ENCODE results near the gene FOXO1. TPM values are rescaled to one million over a fixed set of nuclear protein-coding genes. Genes with fewer than 3 reads are reported as not detected.

FOXO1 gene
- total RNA-seq, 1 experiment from 2014 or later: 10.5 TPM

DNA sequence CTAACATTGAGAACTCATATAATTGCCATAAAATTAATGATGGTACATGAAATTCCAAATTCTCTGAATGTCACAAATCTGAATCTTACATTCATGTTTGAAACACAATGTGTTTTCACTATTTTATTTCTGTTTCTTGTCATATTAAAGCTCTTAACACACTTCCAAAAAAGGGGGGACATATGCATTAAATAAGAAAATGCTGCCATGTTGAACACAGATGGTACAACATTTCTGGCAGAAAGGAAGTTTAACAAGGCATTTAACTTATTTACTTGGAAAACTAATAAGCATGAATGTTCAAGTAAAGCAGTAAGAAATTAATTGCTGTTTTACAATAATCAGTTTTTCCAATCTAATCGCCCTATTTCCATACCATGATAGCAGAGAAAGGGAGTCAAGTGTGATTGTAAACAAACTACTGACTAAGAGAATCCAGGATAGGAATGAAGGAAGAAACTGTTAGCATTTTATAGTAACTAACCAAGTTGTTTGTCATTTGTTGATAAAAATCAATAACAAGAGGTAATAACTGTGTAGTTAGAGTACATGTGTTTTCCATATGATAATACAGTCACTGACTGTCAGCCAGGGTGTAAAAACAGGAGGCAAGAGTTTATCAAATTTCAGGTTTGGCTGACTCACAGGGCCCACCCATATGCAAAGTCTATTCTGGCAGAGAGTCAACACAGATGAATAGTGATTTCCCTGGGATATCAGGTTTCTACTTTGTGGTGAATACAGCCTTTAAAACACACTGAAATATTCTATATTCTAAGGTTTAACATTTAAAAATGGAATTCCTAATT is 5.7 kb upstream of the FOXO1 start:
- Histone ChIP-seq H3K9me2 (ENCODE audit: insufficient read depth) (no peaks in the 10 kb centered on the region), H3K4me3 (peak overlapping the region; percentile 19; the same call in 1 of the 2 replicates), H4K20me1 (ENCODE audit: insufficient read depth) (no peaks in the 10 kb centered on the region), H3K36me3 (ENCODE audit: low read depth) (no peaks in the 10 kb centered on the region), H2AFZ (no peak overlapping the region), H3K27me3 (ENCODE audit: insufficient read depth, low read depth) (no peaks in the 10 kb centered on the region), H3K27ac (peak overlapping the region; percentile 82), H3F3A (ENCODE audit: insufficient read depth, low read depth) (peaks cover 17% of the 10 kb centered on the region; the same call in 1 of the 2 replicates), H3K79me2 (ENCODE audit: low read depth) (no peaks in the 10 kb centered on the region), H3K4me1 (replicated peaks; ENCODE audit: insufficient read depth) (peaks cover 31% of the 10 kb centered on the region), H3K4me2 (peak overlapping the region; percentile 61), H3K9me3 (ENCODE audit: insufficient read depth, low read depth) (no peaks in the 10 kb centered on the region)
- intact Hi-C loops (cut with micrococcal nuclease; ENCODE audit: unreplicated experiment): loop anchor here (2.0 kb wide), 1 partner anchor 229 kb away; no protein-coding TSS in a partner anchor
- no peak for TF ChIP-seq CTCF (conservative IDR thresholded peaks at IDR 0.05)
- TF ChIP-seq EZH2 (IDR thresholded peaks at IDR 0.05; ENCODE audit: low read depth): no peak
- DNase-seq: peak; percentile 49 to 81
- CTCF ChIA-PET: interaction anchor here (0.7 kb wide), 1 partner anchor 889 kb away, joined by 3 read pairs; no protein-coding TSS in a partner anchor
- no TSS peak for BruUV-seq (replicated peaks)
- POLR2A ChIA-PET (ENCODE audit: unreplicated experiment): interaction anchor here (0.7 kb wide), 1 partner anchor 231 kb away, joined by 4 read pairs; no protein-coding TSS in a partner anchor

DNA sequence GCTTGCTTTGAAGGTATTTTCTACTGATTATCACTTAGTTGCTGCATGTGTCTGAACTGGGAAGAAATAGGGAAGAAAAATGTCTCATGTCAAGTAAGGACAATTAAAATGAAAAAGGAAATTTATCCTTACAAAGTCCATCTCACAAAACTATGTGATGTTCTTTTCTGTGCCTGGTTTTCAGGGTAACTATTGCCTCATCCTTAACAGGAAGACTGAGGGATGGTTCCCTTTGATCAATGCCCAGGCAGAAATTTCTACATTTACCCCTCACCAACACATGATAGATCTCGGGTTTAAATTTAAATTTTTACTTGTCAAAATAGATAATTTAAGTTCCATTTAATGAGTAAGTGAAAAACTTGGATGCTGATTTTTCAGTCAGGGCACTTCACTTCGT is 3.9 kb upstream of the FOXO1 start:
- H3K9me2 ChIP-seq (ENCODE audit: insufficient read depth): no peaks in the 10 kb centered on the region
- ChIA-PET POLR2A (ENCODE audit: unreplicated experiment) (no interaction called here), CTCF (no interaction called here)
- H4K20me1 ChIP-seq (ENCODE audit: insufficient read depth): no peaks in the 10 kb centered on the region
- H3K9me3 ChIP-seq (ENCODE audit: insufficient read depth, low read depth): no peaks in the 10 kb centered on the region
- TF ChIP-seq EZH2 (IDR thresholded peaks at IDR 0.05; ENCODE audit: low read depth): no peak
- no peak for TF ChIP-seq CTCF (conservative IDR thresholded peaks at IDR 0.05)
- H3K4me1 ChIP-seq (replicated peaks; ENCODE audit: insufficient read depth): peaks cover 31% of the 10 kb centered on the region
- peaks cover 17% of the 10 kb centered on the region; the same call in 1 of the 2 replicates for H3F3A ChIP-seq (ENCODE audit: insufficient read depth, low read depth)
- DNase-seq: no peak
- H3K79me2 ChIP-seq (ENCODE audit: low read depth): no peaks in the 10 kb centered on the region; the same call in 1 of the 2 replicates
- no peak overlapping the region for H3K4me2 ChIP-seq
- intact Hi-C loops (cut with micrococcal nuclease; ENCODE audit: unreplicated experiment): no loop called here
- no peak overlapping the region for H3K4me3 ChIP-seq
- BruUV-seq (replicated peaks): no TSS peak
- H3K27ac ChIP-seq: no peak overlapping the region
- H3K36me3 ChIP-seq (ENCODE audit: low read depth): no peaks in the 10 kb centered on the region
- H2AFZ ChIP-seq: no peak overlapping the region
- no peaks in the 10 kb centered on the region for H3K27me3 ChIP-seq (ENCODE audit: insufficient read depth, low read depth)

DNA sequence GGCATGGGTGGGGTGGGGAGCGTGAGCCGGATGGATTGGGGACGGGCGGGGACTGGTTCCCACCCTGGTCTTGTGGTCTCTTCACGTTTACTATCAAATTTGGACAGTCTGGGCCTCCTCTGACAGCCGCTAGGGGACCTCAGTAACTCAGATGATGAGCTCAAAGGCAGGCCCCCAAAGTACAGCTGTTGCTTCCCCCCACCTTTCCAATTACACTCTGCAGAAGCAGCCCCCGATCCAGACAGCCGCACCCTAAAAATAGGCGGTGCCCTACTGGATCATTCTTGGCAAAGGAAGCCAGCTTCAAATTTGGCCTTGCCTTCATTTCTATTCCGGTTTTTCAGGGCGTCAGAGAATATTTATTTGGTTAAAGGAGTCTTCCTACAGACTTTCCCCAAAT is 1.9 kb upstream of the FOXO1 start:
- H2AFZ ChIP-seq: no peak overlapping the region
- no peaks in the 10 kb centered on the region for H3K36me3 ChIP-seq (ENCODE audit: low read depth)
- no TSS peak for BruUV-seq (replicated peaks)
- H3K9me2 ChIP-seq (ENCODE audit: insufficient read depth): no peaks in the 10 kb centered on the region
- H3K4me2 ChIP-seq: no peak overlapping the region
- peaks cover 18% of the 10 kb centered on the region; the same call in 1 of the 2 replicates for H3F3A ChIP-seq (ENCODE audit: insufficient read depth, low read depth)
- peaks cover 7% of the 10 kb centered on the region for H3K79me2 ChIP-seq (ENCODE audit: low read depth)
- no peaks in the 10 kb centered on the region for H3K27me3 ChIP-seq (ENCODE audit: insufficient read depth, low read depth)
- intact Hi-C loops (cut with micrococcal nuclease; ENCODE audit: unreplicated experiment): loop anchor here (5.0 to 10.0 kb wide), 3 partner anchors 74 to 726 kb away; no protein-coding TSS in a partner anchor
- TF ChIP-seq CTCF (conservative IDR thresholded peaks at IDR 0.05) (no peak), EZH2 (IDR thresholded peaks at IDR 0.05; ENCODE audit: low read depth) (no peak)
- DNase-seq: no peak
- H3K4me3 ChIP-seq: no peak overlapping the region
- no peak overlapping the region for H3K27ac ChIP-seq
- ChIA-PET CTCF (interaction anchor here (0.6 to 0.8 kb wide), 2 partner anchors 245 to 684 kb away, joined by 3 to 7 read pairs; no protein-coding TSS in a partner anchor), POLR2A (ENCODE audit: unreplicated experiment) (no interaction called here)
- H3K4me1 ChIP-seq (replicated peaks; ENCODE audit: insufficient read depth): peaks cover 29% of the 10 kb centered on the region
- H4K20me1 ChIP-seq (ENCODE audit: insufficient read depth): no peaks in the 10 kb centered on the region
- H3K9me3 ChIP-seq (ENCODE audit: insufficient read depth, low read depth): no peaks in the 10 kb centered on the region
